IMR-90 (cell line): ENCODE data around the gene ST6GALNAC5. TPM values are rescaled to one million over a fixed set of nuclear protein-coding genes. Genes with fewer than 3 reads are reported as not detected.
A peak's percentile ranks its signal among the peaks of the same experiment; 100 is the strongest.

Experiments used
- ATAC-seq: fragments of 200-7000 bp; cut with Tn5 transposase; 2 replicates; pipeline ENCODE4 v1.9.1; 2020; ENCODE audit warnings: low read depth, mild to moderate bottlenecking, moderate library complexity
- BruUV-seq: library from RNA; stranded (reverse); fragments of 400-500 nt; replicated peaks from 2 replicates; lab custom pipeline; 2021; lab: Mats Ljungman, UMichigan
- CTCF ChIA-PET: fragments of 300-600 bp; formaldehyde crosslinking; extraction: SDS; loops from one replicate; lab custom pipeline; 2021; ENCODE audit warnings: antibody characterized with exemption; lab: Yijun Ruan, JAX
- POLR2A ChIA-PET: fragments of 300-600 bp; sonication (Branson Sonifier 250); formaldehyde crosslinking; loops from one replicate; lab custom pipeline; 2022; ENCODE audit warnings: antibody characterized with exemption; ENCODE audit not compliant: unreplicated experiment; lab: Charles Lee
- DNase-seq: peaks from one replicate; pipeline ENCODE4 v3.0.0; 2013
- H2AFZ ChIP-seq: replicated peaks from 2 replicates; pipeline ENCODE3; 2013; ENCODE audit warnings: low read length, mild to moderate bottlenecking; ENCODE audit not compliant: poor library complexity
- H2AK5ac ChIP-seq: 2 replicates; pipeline ENCODE4 v1.6.1; 2013; ENCODE audit warnings: low read depth, low read length, inconsistent platforms
- H2AK9ac ChIP-seq: replicated peaks from 2 replicates; pipeline ENCODE3; 2013; ENCODE audit warnings: mild to moderate bottlenecking, low read depth, low read length, moderate library complexity; ENCODE audit not compliant: poor library complexity
- H2BK120ac ChIP-seq: 2 replicates; pipeline ENCODE4 v1.6.1; 2013; ENCODE audit warnings: low read depth, low read length, inconsistent platforms
- H2BK15ac ChIP-seq: 3 replicates; pipeline ENCODE4 v1.6.1; 2013; ENCODE audit warnings: low read depth, low read length, inconsistent platforms
- H2BK20ac ChIP-seq: 2 replicates; pipeline ENCODE4 v1.6.1; 2013; ENCODE audit warnings: low read depth, mild to moderate bottlenecking, inconsistent platforms, low read length, moderate library complexity
- H2BK5ac ChIP-seq: 2 replicates; pipeline ENCODE4 v1.6.1; 2013; ENCODE audit warnings: mild to moderate bottlenecking, low read depth, low read length, inconsistent platforms; ENCODE audit not compliant: poor library complexity, severe bottlenecking
- H3K14ac ChIP-seq: replicated peaks from 2 replicates; pipeline ENCODE4 v1.6.1; 2013; ENCODE audit warnings: low read depth, low read length, inconsistent platforms
- H3K18ac ChIP-seq: 2 replicates; pipeline ENCODE4 v1.6.1; 2013; ENCODE audit warnings: low read depth, low read length, control low read depth
- H3K23ac ChIP-seq: 2 replicates; pipeline ENCODE4 v1.6.1; 2013; ENCODE audit warnings: low read depth, low read length, inconsistent platforms
- H3K27ac ChIP-seq: 2 replicates; pipeline ENCODE4 v1.5.1; 2013; ENCODE audit warnings: mild to moderate bottlenecking, control low read depth, low read length; ENCODE audit not compliant: insufficient read depth
- H3K27me3 ChIP-seq: 2 replicates; pipeline ENCODE4 v1.6.1; 2013; ENCODE audit warnings: low read length; ENCODE audit not compliant: control insufficient read depth, insufficient read depth
- H3K36me3 ChIP-seq: 2 replicates; pipeline ENCODE4 v1.6.1; 2013; ENCODE audit warnings: low read length, mixed read lengths; ENCODE audit not compliant: control insufficient read depth, insufficient read depth
- H3K4ac ChIP-seq: 2 replicates; pipeline ENCODE4 v1.6.1; 2013; ENCODE audit warnings: low read depth, low read length, inconsistent platforms
- H3K4me1 ChIP-seq: 2 replicates; pipeline ENCODE4 v1.6.1; 2013; ENCODE audit warnings: low read length, mixed read lengths; ENCODE audit not compliant: control insufficient read depth, insufficient read depth
- H3K4me2 ChIP-seq: 2 replicates; pipeline ENCODE4 v1.6.1; 2013; ENCODE audit warnings: low read depth, mild to moderate bottlenecking, control low read depth, low read length, moderate library complexity
- H3K4me3 ChIP-seq: 2 replicates; pipeline ENCODE4 v1.5.1; 2013; ENCODE audit warnings: low read depth, mild to moderate bottlenecking, control low read depth, low read length, moderate library complexity; ENCODE audit not compliant: insufficient read depth
- H3K56ac ChIP-seq: 2 replicates; pipeline ENCODE4 v1.6.1; 2013; ENCODE audit warnings: low read length, inconsistent platforms; ENCODE audit not compliant: insufficient read depth; ENCODE audit errors: extremely low read depth
- H3K79me1 ChIP-seq, 2 experiments: 2 replicates each; pipeline ENCODE4 v1.6.1; 2013; ENCODE audit warnings: low read length in 2 of 2, inconsistent platforms in 1 of 2, low read depth in 1 of 2
- H3K9ac ChIP-seq: 2 replicates; pipeline ENCODE4 v1.6.1; 2013; ENCODE audit warnings: low read depth, low read length, control low read depth
- H3K9me1 ChIP-seq: 2 replicates; pipeline ENCODE4 v1.6.1; 2013; ENCODE audit warnings: low read length, inconsistent platforms; ENCODE audit not compliant: insufficient read depth
- H3K9me3 ChIP-seq: 2 replicates; pipeline ENCODE4 v1.6.1; 2013; ENCODE audit warnings: low read length; ENCODE audit not compliant: control insufficient read depth, insufficient read depth
- H4K20me1 ChIP-seq: 2 replicates; pipeline ENCODE4 v1.6.1; 2013; ENCODE audit warnings: low read length, inconsistent platforms; ENCODE audit not compliant: insufficient read depth
- H4K5ac ChIP-seq: 2 replicates; pipeline ENCODE4 v1.6.1; 2013; ENCODE audit warnings: mild to moderate bottlenecking, low read depth, low read length, control low read depth
- H4K8ac ChIP-seq, 2 experiments: 2 replicates each; pipeline ENCODE4 v1.6.1; 2013; ENCODE audit warnings: low read depth in 2 of 2, low read length in 2 of 2, control low read depth in 1 of 2, inconsistent platforms in 1 of 2
- H4K91ac ChIP-seq: 2 replicates; pipeline ENCODE4 v1.6.1; 2013; ENCODE audit warnings: low read depth, low read length, inconsistent platforms; ENCODE audit not compliant: insufficient read depth
- BHLHE40 ChIP-seq: fragments of 150-350 bp; IDR thresholded peaks from 2 replicates; pipeline ENCODE4 v1.6.1; 2016; ENCODE audit warnings: mild to moderate bottlenecking, low read depth, low read length
- CEBPB ChIP-seq: IDR thresholded peaks from 2 replicates; pipeline ENCODE4 v1.6.1; 2012; ENCODE audit warnings: low read depth, low read length, improper control_type of control experiment
- CHD1 ChIP-seq: IDR thresholded peaks from 2 replicates; pipeline ENCODE4 v1.6.1; 2012; ENCODE audit warnings: low read depth, low read length, improper control_type of control experiment
- CTCF ChIP-seq: conservative IDR thresholded peaks from 2 replicates; pipeline ENCODE4 v1.5.1; 2012; ENCODE audit warnings: mild to moderate bottlenecking, low read depth, low read length, improper control_type of control experiment
- MAFK ChIP-seq: IDR thresholded peaks from 2 replicates; pipeline ENCODE4 v1.6.1; 2012; ENCODE audit warnings: low read depth, low read length, improper control_type of control experiment
- MAZ ChIP-seq: IDR thresholded peaks from 2 replicates; pipeline ENCODE4 v1.6.1; 2012; ENCODE audit warnings: low read depth, mild to moderate bottlenecking, low read length, improper control_type of control experiment, moderate library complexity, borderline replicate concordance
- MXI1 ChIP-seq: IDR thresholded peaks from 2 replicates; pipeline ENCODE4 v1.6.1; 2012; ENCODE audit warnings: low read depth, mild to moderate bottlenecking, low read length, moderate library complexity, borderline replicate concordance
- NFE2L2 ChIP-seq: fragments of 150-350 bp; IDR thresholded peaks from 2 replicates; pipeline ENCODE4 v1.6.1; 2016; ENCODE audit warnings: low read depth, mild to moderate bottlenecking, low read length
- POLR2A ChIP-seq: IDR thresholded peaks from 2 replicates; pipeline ENCODE4 v1.6.1; 2012; ENCODE audit warnings: mild to moderate bottlenecking, low read depth, low read length
- RAD21 ChIP-seq: IDR thresholded peaks from 2 replicates; pipeline ENCODE4 v1.6.1; 2012; ENCODE audit warnings: low read length, improper control_type of control experiment
- RCOR1 ChIP-seq: IDR thresholded peaks from 2 replicates; pipeline ENCODE4 v1.6.1; 2012; ENCODE audit warnings: mild to moderate bottlenecking, low read length, improper control_type of control experiment; ENCODE audit not compliant: insufficient replicate concordance
- RFX5 ChIP-seq: IDR thresholded peaks from 2 replicates; pipeline ENCODE4 v1.8.0; 2012; ENCODE audit warnings: low read depth, mild to moderate bottlenecking, low read length, moderate library complexity
- SMC3 ChIP-seq: fragments of 150-350 bp; IDR thresholded peaks from 2 replicates; pipeline ENCODE4 v1.6.1; 2016; ENCODE audit warnings: low read depth, mild to moderate bottlenecking, antibody characterized with exemption, low read length, moderate library complexity
- WGBS, 2 experiments: methylation state at CpG; one replicate each; pipeline versions ENCODE4 v1.1.5 to v1.1.7; 2013; ENCODE audit warnings: missing lambda C conversion rate in 2 of 2; ENCODE audit not compliant: insufficient read length in 1 of 2; ENCODE audit errors: extremely low coverage in 2 of 2; 5-methylcytosine and 5-hydroxymethylcytosine counted together
- dilution Hi-C: fragments of 300-500 bp; cut with HindIII; formaldehyde crosslinking; loops from one replicate; pipeline ENCODE4 v1.14.3; 2018; ENCODE audit warnings: low sequenced_read_pairs; ENCODE audit not compliant: unreplicated experiment
- in situ Hi-C: fragments of 300-500 bp; cut with MboI; formaldehyde crosslinking; loops from 3 replicates; pipeline ENCODE4 v1.14.3; 2019; ENCODE audit warnings: low sequenced_read_pairs, inconsistent platforms, mixed read lengths
- intact Hi-C: fragments of 100-400 bp; cut with micrococcal nuclease; formaldehyde crosslinking; loops from 2 replicates; pipeline ENCODE4 v1.10.0; 2022
- polyA plus RNA-seq, 3 experiments: library from polyadenylated mRNA; depleted of rRNA; stranded (reverse); fragments of >200 nt; gene quantifications; 2 replicates each; pipeline ENCODE4 v1.2.3, GENCODE V29; 2012; ENCODE audit warnings: low replicate concordance in 1 of 3
- total RNA-seq: library from RNA; depleted of rRNA; stranded (reverse); fragments of >200 nt; gene quantifications from 2 replicates; pipeline ENCODE4 v1.2.3, GENCODE V29; 2012
- TF ChIP-seq, protein P1 (sequence below): fragments of 150-350 bp; IDR thresholded peaks from 2 replicates; pipeline ENCODE4 v1.6.1; 2016; ENCODE audit warnings: low read depth, mild to moderate bottlenecking, low read length, moderate library complexity, borderline replicate concordance
- TF ChIP-seq, protein P2 (sequence below): fragments of 150-350 bp; IDR thresholded peaks from 2 replicates; pipeline ENCODE4 v1.6.1; 2017; ENCODE audit warnings: mild to moderate bottlenecking, antibody characterized with exemption, low read length, low read depth

The ST6GALNAC5 gene
- total and polyA plus RNA-seq, 2 of the 4 experiments (the other 2 are of a cell fraction) = 3.4 to 4.0 TPM

DNA sequence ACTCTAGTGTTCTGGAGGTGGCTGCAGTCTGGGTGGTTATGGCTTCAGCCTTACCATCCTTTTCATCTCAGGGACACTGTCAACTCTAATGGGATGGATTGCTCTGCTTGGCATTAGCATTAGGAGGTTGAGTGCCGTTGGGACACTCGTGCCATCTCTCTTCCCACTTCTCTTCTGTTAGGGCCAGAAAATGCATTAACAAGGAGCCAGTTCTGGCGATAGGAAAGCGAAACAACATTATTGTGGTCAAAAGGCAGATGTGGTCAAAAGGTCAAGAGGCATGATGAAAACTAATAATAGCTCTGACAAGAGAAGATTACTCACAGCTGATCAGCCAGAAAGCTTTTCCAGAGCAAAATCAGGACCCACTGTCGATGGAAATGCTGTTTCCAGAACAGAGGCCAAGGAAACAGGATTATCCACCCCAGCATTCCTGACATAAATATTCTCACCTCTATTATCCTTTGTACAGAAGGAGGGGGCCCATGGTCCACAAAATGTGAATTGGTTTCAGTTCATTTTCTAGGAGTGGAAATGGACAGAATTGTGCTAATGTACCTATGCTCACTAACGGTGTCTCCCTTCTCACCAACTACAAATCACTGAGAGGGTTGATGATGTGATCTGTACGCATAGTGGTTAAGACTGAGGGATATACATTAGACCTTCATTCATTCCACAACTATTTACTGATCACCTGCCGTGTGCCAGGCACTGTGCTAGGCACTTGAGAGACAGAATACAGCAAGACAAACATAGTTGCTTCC is 72.0 kb downstream of the ST6GALNAC5 start:
- H3K4me3 ChIP-seq = no peak overlapping the region
- H2BK20ac ChIP-seq = no peak overlapping the region
- no peaks in the 10 kb centered on the region for H4K20me1 ChIP-seq
- H3K27ac ChIP-seq = no peak overlapping the region
- H3K9me1 ChIP-seq = no peaks in the 10 kb centered on the region
- H4K5ac ChIP-seq = no peak overlapping the region
- H2AK9ac ChIP-seq = no peak overlapping the region
- no peaks in the 10 kb centered on the region; the same call in 1 of the 2 replicates for H3K4me1 ChIP-seq
- no peak overlapping the region for H2BK5ac ChIP-seq
- BruUV-seq = no TSS peak
- POLR2A ChIA-PET = no interaction called here
- H3K9ac ChIP-seq = no peak overlapping the region
- DNase-seq = peak; percentile 37
- no CpG with 5 or more reads among the region's 8 CpGs for WGBS, 2 experiments
- no peak overlapping the region for H2BK15ac ChIP-seq
- H3K23ac ChIP-seq = no peak overlapping the region
- no peak for ATAC-seq
- H3K9me3 ChIP-seq = no peaks in the 10 kb centered on the region
- no peak overlapping the region for H3K14ac ChIP-seq
- dilution Hi-C loops = no loop called here
- CTCF ChIA-PET = interaction anchor here (0.9 kb wide), 1 partner anchor 21 kb away, joined by 3 read pairs; no protein-coding TSS in a partner anchor
- H2AK5ac ChIP-seq = no peak overlapping the region
- no peak overlapping the region for H4K91ac ChIP-seq
- no peaks in the 10 kb centered on the region for H3K79me1 ChIP-seq
- intact Hi-C loops = no loop called here
- in situ Hi-C loops = no loop called here
- no peak overlapping the region for H2BK120ac ChIP-seq
- no peak overlapping the region for H2AFZ ChIP-seq
- no peak overlapping the region for H4K8ac ChIP-seq
- H3K18ac ChIP-seq = no peak overlapping the region
- no peaks in the 10 kb centered on the region for H3K36me3 ChIP-seq
- H3K4me2 ChIP-seq = no peak overlapping the region
- H3K56ac ChIP-seq = no peak overlapping the region
- H3K27me3 ChIP-seq = peaks cover 1% of the 10 kb centered on the region; the same call in 1 of the 2 replicates
- no peak overlapping the region for H3K4ac ChIP-seq
- TF ChIP-seq RAD21 (no peak), SMC3 (no peak), MAFK (no peak), RFX5 (no peak), CHD1 (no peak), POLR2A (no peak), RCOR1 (no peak), CTCF (no peak), BHLHE40 (no peak), MXI1 (no peak), CEBPB (no peak), NFE2L2 (no peak), MAZ (no peak)
- TF ChIP-seq, protein P1, sequence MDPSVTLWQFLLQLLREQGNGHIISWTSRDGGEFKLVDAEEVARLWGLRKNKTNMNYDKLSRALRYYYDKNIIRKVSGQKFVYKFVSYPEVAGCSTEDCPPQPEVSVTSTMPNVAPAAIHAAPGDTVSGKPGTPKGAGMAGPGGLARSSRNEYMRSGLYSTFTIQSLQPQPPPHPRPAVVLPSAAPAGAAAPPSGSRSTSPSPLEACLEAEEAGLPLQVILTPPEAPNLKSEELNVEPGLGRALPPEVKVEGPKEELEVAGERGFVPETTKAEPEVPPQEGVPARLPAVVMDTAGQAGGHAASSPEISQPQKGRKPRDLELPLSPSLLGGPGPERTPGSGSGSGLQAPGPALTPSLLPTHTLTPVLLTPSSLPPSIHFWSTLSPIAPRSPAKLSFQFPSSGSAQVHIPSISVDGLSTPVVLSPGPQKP = no peak
- TF ChIP-seq, protein P2, sequence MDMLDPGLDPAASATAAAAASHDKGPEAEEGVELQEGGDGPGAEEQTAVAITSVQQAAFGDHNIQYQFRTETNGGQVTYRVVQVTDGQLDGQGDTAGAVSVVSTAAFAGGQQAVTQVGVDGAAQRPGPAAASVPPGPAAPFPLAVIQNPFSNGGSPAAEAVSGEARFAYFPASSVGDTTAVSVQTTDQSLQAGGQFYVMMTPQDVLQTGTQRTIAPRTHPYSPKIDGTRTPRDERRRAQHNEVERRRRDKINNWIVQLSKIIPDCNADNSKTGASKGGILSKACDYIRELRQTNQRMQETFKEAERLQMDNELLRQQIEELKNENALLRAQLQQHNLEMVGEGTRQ = no peak
